Urothelium cell line (cell line): ENCODE data around the gene RCAN1.

Experiments
- DNase-seq: peaks from one replicate; pipeline ENCODE4 v3.0.0; 2011; ENCODE audit warnings: low spot score, mixed read lengths
- FAIRE-seq: peaks from 2 replicates; lab custom pipeline; 2011; peaks lifted over from hg19 to GRCh38; lab: Jason Lieb, UNC

RCAN1 gene

GRCh38 chr21:34545079-34545884, 69.6 kb downstream of the RCAN1 start:
- FAIRE-seq: no peak
- DNase-seq: peak; percentile 52

GRCh38 chr21:34544032-34544496, 70.8 kb downstream of the RCAN1 start:
- DNase-seq: peak; percentile 56
- FAIRE-seq: no peak

GRCh38 chr21:34543017-34543416, 71.9 kb downstream of the RCAN1 start:
- no peak for FAIRE-seq
- no peak for DNase-seq

- DNase-seq (no peak), FAIRE-seq (no peak)
Observed at GRCh38 chr21:34540206-34540605, 74.7 kb downstream of the RCAN1 start.

- FAIRE-seq: no peak
- no peak for DNase-seq
Observed at GRCh38 chr21:34537838-34538237, 77.1 kb downstream of the RCAN1 start.

- DNase-seq (no peak), FAIRE-seq (no peak)
Observed at GRCh38 chr21:34536820-34537219, 78.1 kb downstream of the RCAN1 start.

- DNase-seq: no peak
- no peak for FAIRE-seq
Observed at GRCh38 chr21:34536311-34536710, 78.6 kb downstream of the RCAN1 start.

- DNase-seq (no peak), FAIRE-seq (no peak)
Observed at GRCh38 chr21:34535886-34536285, 79.0 kb downstream of the RCAN1 start.

- DNase-seq: no peak
Observed at GRCh38 chr21:34534522-34534921, 80.4 kb downstream of the RCAN1 start.

GRCh38 chr21:34533938-34534337, 81.0 kb downstream of the RCAN1 start:
- DNase-seq: no peak

More at GRCh38 chr21:34534522-34534921, 80.4 kb downstream of the RCAN1 start:
- no peak for FAIRE-seq

GRCh38 chr21:34531399-34531798, 83.5 kb downstream of the RCAN1 start:
- FAIRE-seq (no peak), DNase-seq (no peak)

More at GRCh38 chr21:34533938-34534337, 81.0 kb downstream of the RCAN1 start:
- FAIRE-seq: no peak

- FAIRE-seq: no peak
Observed at GRCh38 chr21:34530261-34530660, 84.7 kb downstream of the RCAN1 start.

GRCh38 chr21:34528131-34528561, 86.8 kb downstream of the RCAN1 start:
- FAIRE-seq (no peak), DNase-seq (no peak)

More at GRCh38 chr21:34530261-34530660, 84.7 kb downstream of the RCAN1 start:
- no peak for DNase-seq

- DNase-seq (peak; percentile 92), FAIRE-seq (no peak)
Observed at GRCh38 chr21:34526618-34527290, 88.2 kb downstream of the RCAN1 start.

- DNase-seq: no peak
- no peak for FAIRE-seq
Observed at GRCh38 chr21:34526241-34526617, 88.7 kb downstream of the RCAN1 start.

- peak; percentile 21 for DNase-seq
Observed at GRCh38 chr21:34524646-34525601, 90.0 kb downstream of the RCAN1 start.

GRCh38 chr21:34523019-34523555, 91.8 kb downstream of the RCAN1 start:
- no peak for FAIRE-seq
- no peak for DNase-seq

More at GRCh38 chr21:34524646-34525601, 90.0 kb downstream of the RCAN1 start:
- FAIRE-seq: no peak

- no peak for FAIRE-seq
Observed at GRCh38 chr21:34522284-34522683, 92.6 kb downstream of the RCAN1 start.

GRCh38 chr21:34521561-34521960, 93.4 kb downstream of the RCAN1 start:
- DNase-seq (no peak), FAIRE-seq (no peak)

More at GRCh38 chr21:34522284-34522683, 92.6 kb downstream of the RCAN1 start:
- DNase-seq: no peak

GRCh38 chr21:34520764-34521508, 94.0 kb downstream of the RCAN1 start:
- DNase-seq: no peak
- FAIRE-seq: no peak
